PFSK-1 (cell line): ENCODE measurements around the gene CACNA1I.

Source experiments
- FOXP2 ChIP-seq: optimal IDR thresholded peaks from 2 replicates; pipeline ENCODE3; 2011; ENCODE audit warnings: borderline replicate concordance, control low read depth, inconsistent platforms; ENCODE audit not compliant: insufficient read depth; ENCODE audit errors: extremely low read length, extremely low read depth
- POLR2AphosphoS5 ChIP-seq: IDR thresholded peaks from 2 replicates; pipeline ENCODE4 v1.6.1; 2012; ENCODE audit warnings: low read depth, mild to moderate bottlenecking, control low read depth, low read length, moderate library complexity
- SIN3A ChIP-seq: IDR thresholded peaks from 2 replicates; pipeline ENCODE4 v1.6.1; 2012; ENCODE audit warnings: mild to moderate bottlenecking, low read length, moderate library complexity, borderline replicate concordance; ENCODE audit not compliant: insufficient read depth
- TAF1 ChIP-seq: IDR thresholded peaks from 2 replicates; pipeline ENCODE4 v1.6.1; 2012; ENCODE audit warnings: low read length, control low read depth, borderline replicate concordance; ENCODE audit not compliant: insufficient read depth
- TF ChIP-seq, protein P1 (sequence below), 2 experiments: IDR thresholded peaks; 2 replicates each; pipeline versions ENCODE4 v1.6.1 to v1.8.0; 2011 to 2012; ENCODE audit warnings: low read depth in 2 of 2, low read length in 2 of 2, control low read depth in 1 of 2, inconsistent platforms in 1 of 2, mild to moderate bottlenecking in 1 of 2, moderate library complexity in 1 of 2; ENCODE audit not compliant: insufficient read depth in 1 of 2

CACNA1I gene

DNA sequence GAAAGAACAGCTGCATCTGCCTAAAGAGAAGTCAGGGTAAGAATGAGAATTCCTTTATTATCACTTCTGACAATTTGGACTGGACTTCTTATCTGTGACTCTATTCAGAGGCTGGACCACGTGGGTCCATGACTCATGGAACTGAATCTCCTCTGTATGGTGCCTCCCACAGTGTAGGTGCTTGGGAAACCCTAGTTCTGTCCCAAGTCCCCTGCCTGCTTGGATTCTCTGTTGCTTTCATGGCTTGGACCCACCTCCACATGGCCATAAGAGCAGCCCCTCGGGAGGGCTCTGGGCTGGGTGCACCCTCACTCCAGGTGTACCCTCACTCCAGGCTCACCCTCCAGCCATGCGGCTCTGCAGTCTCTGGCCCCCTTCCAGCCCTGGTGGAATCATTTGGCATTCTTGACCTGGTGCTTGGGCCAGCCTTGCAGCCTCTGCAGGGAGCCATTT, 153.4 kb downstream of the CACNA1I start:
- TF ChIP-seq POLR2AphosphoS5 (no peak), TAF1 (no peak), SIN3A (no peak), FOXP2 (no peak)
- TF ChIP-seq, protein P1, sequence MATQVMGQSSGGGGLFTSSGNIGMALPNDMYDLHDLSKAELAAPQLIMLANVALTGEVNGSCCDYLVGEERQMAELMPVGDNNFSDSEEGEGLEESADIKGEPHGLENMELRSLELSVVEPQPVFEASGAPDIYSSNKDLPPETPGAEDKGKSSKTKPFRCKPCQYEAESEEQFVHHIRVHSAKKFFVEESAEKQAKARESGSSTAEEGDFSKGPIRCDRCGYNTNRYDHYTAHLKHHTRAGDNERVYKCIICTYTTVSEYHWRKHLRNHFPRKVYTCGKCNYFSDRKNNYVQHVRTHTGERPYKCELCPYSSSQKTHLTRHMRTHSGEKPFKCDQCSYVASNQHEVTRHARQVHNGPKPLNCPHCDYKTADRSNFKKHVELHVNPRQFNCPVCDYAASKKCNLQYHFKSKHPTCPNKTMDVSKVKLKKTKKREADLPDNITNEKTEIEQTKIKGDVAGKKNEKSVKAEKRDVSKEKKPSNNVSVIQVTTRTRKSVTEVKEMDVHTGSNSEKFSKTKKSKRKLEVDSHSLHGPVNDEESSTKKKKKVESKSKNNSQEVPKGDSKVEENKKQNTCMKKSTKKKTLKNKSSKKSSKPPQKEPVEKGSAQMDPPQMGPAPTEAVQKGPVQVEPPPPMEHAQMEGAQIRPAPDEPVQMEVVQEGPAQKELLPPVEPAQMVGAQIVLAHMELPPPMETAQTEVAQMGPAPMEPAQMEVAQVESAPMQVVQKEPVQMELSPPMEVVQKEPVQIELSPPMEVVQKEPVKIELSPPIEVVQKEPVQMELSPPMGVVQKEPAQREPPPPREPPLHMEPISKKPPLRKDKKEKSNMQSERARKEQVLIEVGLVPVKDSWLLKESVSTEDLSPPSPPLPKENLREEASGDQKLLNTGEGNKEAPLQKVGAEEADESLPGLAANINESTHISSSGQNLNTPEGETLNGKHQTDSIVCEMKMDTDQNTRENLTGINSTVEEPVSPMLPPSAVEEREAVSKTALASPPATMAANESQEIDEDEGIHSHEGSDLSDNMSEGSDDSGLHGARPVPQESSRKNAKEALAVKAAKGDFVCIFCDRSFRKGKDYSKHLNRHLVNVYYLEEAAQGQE (IDR thresholded peaks at IDR 0.05; ENCODE audit: insufficient read depth in 1 of 2, low read depth in 2 of 2, low read length in 2 of 2): no peak

DNA sequence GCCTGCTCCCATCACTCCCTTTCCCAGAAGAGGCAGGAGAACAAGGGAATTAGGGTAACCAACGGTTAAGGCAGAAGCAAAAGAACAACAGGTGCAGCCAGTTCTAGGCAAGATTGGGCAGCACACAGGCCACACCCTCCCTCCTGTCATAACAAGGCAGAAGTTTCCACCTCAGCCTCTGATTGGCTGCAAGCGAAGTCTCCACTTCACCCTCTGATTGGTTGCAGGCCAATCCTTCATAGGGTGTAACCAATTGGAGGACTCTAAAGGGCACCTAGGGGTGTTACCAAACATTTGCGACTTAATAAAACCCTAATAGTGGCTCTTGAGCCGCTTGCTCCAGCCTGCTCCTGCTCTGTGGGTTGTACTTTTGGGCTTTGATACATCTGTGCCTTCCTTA, 153.8 kb downstream of the CACNA1I start:
- TF ChIP-seq FOXP2 (no peak), SIN3A (no peak), POLR2AphosphoS5 (no peak), TAF1 (no peak)
- TF ChIP-seq, protein P1 (IDR thresholded peaks at IDR 0.05; ENCODE audit: insufficient read depth in 1 of 2, low read depth in 2 of 2, low read length in 2 of 2): no peak

DNA sequence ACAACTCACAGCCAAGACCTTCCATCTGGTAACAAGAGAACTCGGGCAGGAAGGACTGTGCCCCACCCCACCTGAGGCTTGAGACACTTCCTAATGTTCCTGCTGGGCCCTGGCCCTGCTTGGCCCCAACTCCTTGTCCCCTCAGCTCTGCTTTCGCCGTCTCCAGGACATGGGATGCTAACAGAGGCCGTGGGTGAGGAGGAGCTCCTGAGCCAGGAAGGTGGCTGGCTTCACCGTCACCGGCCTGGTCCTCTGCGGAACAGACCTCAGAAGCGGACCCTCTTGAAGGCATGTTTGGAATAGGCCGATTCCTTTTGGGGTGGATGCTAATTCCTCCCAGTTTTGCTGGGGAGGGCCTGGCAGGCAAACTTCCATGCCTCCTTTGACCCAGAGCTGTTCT, 154.3 kb downstream of the CACNA1I start:
- no peak for TF ChIP-seq TAF1
- TF ChIP-seq SIN3A: no peak

DNA sequence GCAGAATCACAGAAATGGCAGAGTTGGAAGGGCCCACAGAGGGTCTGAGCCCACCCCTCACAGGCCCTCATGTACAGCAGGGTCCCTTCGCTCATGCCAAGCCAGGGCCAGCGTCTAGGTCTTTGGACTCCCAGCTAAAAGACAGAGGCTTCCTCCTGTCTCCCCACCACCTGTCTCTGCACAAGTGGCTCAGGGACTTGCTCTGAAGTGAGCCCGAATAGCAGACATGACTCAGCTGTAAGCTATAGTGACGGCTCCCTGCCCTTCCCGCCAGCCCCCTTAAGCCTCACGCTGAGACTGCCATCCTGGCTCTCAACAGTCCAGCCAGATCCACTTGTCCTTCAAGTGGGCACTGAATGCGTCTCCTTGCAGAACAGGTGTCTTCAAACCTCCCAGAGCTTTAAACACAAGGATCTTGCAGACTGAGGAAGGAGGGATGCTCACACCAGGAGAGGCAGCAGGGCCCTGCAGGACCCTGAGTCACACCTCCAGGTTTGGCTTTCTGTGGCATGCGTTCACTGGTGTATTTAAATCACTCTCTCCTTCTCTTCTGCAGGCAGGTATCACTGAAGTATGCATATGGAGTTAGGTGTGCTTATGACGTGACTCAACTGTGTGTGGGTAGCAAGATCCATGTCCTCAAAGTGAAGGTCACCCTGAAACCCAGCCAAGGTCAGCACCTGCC, 154.9 kb downstream of the CACNA1I start:
- TF ChIP-seq, protein P1 (IDR thresholded peaks at IDR 0.05; ENCODE audit: insufficient read depth in 1 of 2, low read depth in 2 of 2, low read length in 2 of 2): no peak
- no peak for TF ChIP-seq POLR2AphosphoS5
- no peak for TF ChIP-seq TAF1
- no peak for TF ChIP-seq FOXP2
- no peak for TF ChIP-seq SIN3A

DNA sequence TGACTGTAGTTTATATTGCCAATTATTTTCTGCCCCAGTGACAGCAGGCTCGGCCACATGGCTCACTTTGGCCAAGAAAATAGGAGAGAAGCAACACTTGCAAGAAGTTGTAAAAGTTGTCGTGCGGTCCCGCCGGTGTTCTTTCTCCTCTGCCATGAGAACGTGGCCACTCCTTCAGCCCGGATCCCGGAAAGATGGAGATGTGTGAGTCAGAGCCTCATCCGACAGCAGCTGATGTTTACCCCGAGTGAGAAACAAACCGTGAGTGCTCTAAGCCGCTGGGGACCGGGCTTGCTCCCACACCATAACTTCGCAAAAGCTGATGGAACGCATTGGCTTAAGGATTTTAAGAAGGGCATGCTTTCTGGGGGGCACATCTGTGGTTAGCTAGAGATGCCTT, 157.0 kb downstream of the CACNA1I start:
- peak; percentile 86 for TF ChIP-seq FOXP2
- TF ChIP-seq SIN3A: 0 out of 2 replicates have a peak, but pooled peaks have one; percentile 35
- no peak for TF ChIP-seq POLR2AphosphoS5
- TF ChIP-seq, protein P1 (IDR thresholded peaks at IDR 0.05; ENCODE audit: insufficient read depth in 1 of 2, low read depth in 2 of 2, low read length in 2 of 2): no peak
